Activated CD8-positive, alpha-beta T cell treated with anti-CD3 and anti-CD28 coated beads for 36 hours (primary cell): ENCODE data around the gene CORO6. TPM values are rescaled to one million over a fixed set of nuclear protein-coding genes. Genes with fewer than 3 reads are reported as not detected.

Experiments used
- ATAC-seq: fragments of 200-7000 bp; cut with Tn5 transposase; one replicate; pipeline ENCODE4 v1.10.0; 2021; ENCODE audit warnings: mild to moderate bottlenecking, moderate library complexity
- CTCF ChIA-PET: fragments of 350-600 bp; sonication (Branson Sonifier 250); formaldehyde crosslinking; loops from one replicate; lab custom pipeline; 2021; ENCODE audit warnings: antibody characterized with exemption; lab: Charles Lee
- POLR2A ChIA-PET: fragments of 350-600 bp; sonication (Branson Sonifier 250); formaldehyde crosslinking; loops from one replicate; lab custom pipeline; 2021; ENCODE audit warnings: antibody characterized with exemption; lab: Charles Lee
- DNase-seq: peaks from one replicate; pipeline ENCODE4 v3.0.0-alpha.2; 2020
- H3K27ac Mint-ChIP-seq: one replicate; pipeline ENCODE4 v1.8.0; 2021; ENCODE audit warnings: mild to moderate bottlenecking, mixed read lengths
- H3K27me3 Mint-ChIP-seq: one replicate; pipeline ENCODE4 v1.8.0; 2021; ENCODE audit warnings: mixed read lengths
- H3K36me3 Mint-ChIP-seq: one replicate; pipeline ENCODE4 v1.8.0; 2021; ENCODE audit warnings: low read depth, mixed read lengths
- H3K4me1 Mint-ChIP-seq: one replicate; pipeline ENCODE4 v1.8.0; 2021; ENCODE audit warnings: low read depth, mixed read lengths
- H3K4me3 Mint-ChIP-seq: one replicate; pipeline ENCODE4 v1.8.0; 2021; ENCODE audit warnings: mild to moderate bottlenecking, moderate library complexity, mixed read lengths
- H3K9me3 Mint-ChIP-seq: one replicate; pipeline ENCODE4 v1.8.0; 2021; ENCODE audit warnings: mixed read lengths
- CTCF ChIP-seq: fragments of 200-600 bp; IDR thresholded peaks from one replicate; pipeline ENCODE4 v1.8.0; 2022; ENCODE audit warnings: antibody characterized with exemption, mild to moderate bottlenecking
- intact Hi-C: fragments of 100-400 bp; cut with micrococcal nuclease; formaldehyde crosslinking; loops from one replicate; pipeline ENCODE4 v1.10.0; 2022
- total RNA-seq, 2 experiments: library from RNA; stranded (reverse); gene quantifications; one replicate each; pipeline ENCODE4 v1.2.3, GENCODE V29; 2021

The CORO6 gene
- total RNA-seq, result 10 to 100 TPM; 11.6 to 13.0 TPM

GRCh38 chr17:29622337-29623282, at the start of gene CORO6:
TSS of gene CORO6 (minus strand) at chr17:29622912. CDS start at chr17:29621421, 1,491 bp downstream.
- peak; percentile 77 for DNase-seq
- Mint-ChIP-seq H3K27me3 (no peaks in the 10 kb centered on the region), H3K4me3 (peak within 1 kb of the TSS; percentile 77), H3K27ac (peak within 1 kb of the TSS; percentile 71), H3K9me3 (no peaks in the 10 kb centered on the region), H3K36me3 (peaks cover 4% of the 10 kb centered on the region), H3K4me1 (peaks cover 44% of the 10 kb centered on the region)
- POLR2A ChIA-PET, result interaction anchor here (0.8 to 1.5 kb wide), 5 partner anchors 9 to 138 kb away, joined by 3 to 6 read pairs (median 3); no protein-coding TSS in a partner anchor
- ATAC-seq, result peak; percentile 67
- CTCF ChIA-PET, result interaction anchor here (0.7 to 1.3 kb wide), 6 partner anchors 9 to 157 kb away, joined by 3 to 4 read pairs (median 4); no protein-coding TSS in a partner anchor
- intact Hi-C loops, result no loop called here
- no peak for TF ChIP-seq CTCF

- Mint-ChIP-seq H3K4me1 (peaks cover 31% of the 10 kb centered on the region), H3K9me3 (no peaks in the 10 kb centered on the region), H3K27ac (no peak overlapping the region), H3K27me3 (no peaks in the 10 kb centered on the region), H3K36me3 (peaks cover 42% of the 10 kb centered on the region), H3K4me3 (no peak overlapping the region)
- no peak for TF ChIP-seq CTCF
- POLR2A ChIA-PET, result interaction anchor here (0.7 to 1.5 kb wide), 4 partner anchors 18 to 148 kb away, joined by 3 read pairs; no protein-coding TSS in a partner anchor
- DNase-seq (no peak), ATAC-seq (no peak)
- intact Hi-C loops, result no loop called here
- CTCF ChIA-PET, result interaction anchor here (0.9 to 2.3 kb wide), 2 partner anchors 10 to 32 kb away, joined by 3 to 8 read pairs; no protein-coding TSS in a partner anchor
Observed at GRCh38 chr17:29671661-29672060, 48.9 kb upstream of the CORO6 start.

GRCh38 chr17:29669266-29669665, 46.6 kb upstream of the CORO6 start:
- Mint-ChIP-seq H3K9me3 (no peaks in the 10 kb centered on the region), H3K4me3 (no peak overlapping the region), H3K4me1 (peaks cover 34% of the 10 kb centered on the region), H3K27ac (no peak overlapping the region), H3K36me3 (peaks cover 46% of the 10 kb centered on the region), H3K27me3 (no peaks in the 10 kb centered on the region)
- ChIA-PET CTCF (interaction anchor here (0.6 to 1.8 kb wide), 2 partner anchors 13 to 262 kb away, joined by 3 to 8 read pairs; no protein-coding TSS in a partner anchor), POLR2A (interaction anchor here (0.6 kb wide), 2 partner anchors 100 to 666 kb away, joined by 3 read pairs; no protein-coding TSS in a partner anchor)
- TF ChIP-seq CTCF, result no peak
- intact Hi-C loops, result loop anchor here (5.0 kb wide), 1 partner anchor 93 kb away; no protein-coding TSS in a partner anchor
- ATAC-seq, result no peak
- no peak for DNase-seq

- TF ChIP-seq CTCF, result no peak
- no peak overlapping the region for H3K4me3 Mint-ChIP-seq
- POLR2A ChIA-PET, result no interaction called here
- ATAC-seq, result no peak
- no peaks in the 10 kb centered on the region for H3K9me3 Mint-ChIP-seq
- H3K36me3 Mint-ChIP-seq, result peaks cover 46% of the 10 kb centered on the region
- intact Hi-C loops, result loop anchor here (5.0 kb wide), 1 partner anchor 94 kb away; no protein-coding TSS in a partner anchor
- H3K27me3 Mint-ChIP-seq, result no peaks in the 10 kb centered on the region
- DNase-seq, result no peak
- peaks cover 29% of the 10 kb centered on the region for H3K4me1 Mint-ChIP-seq
- CTCF ChIA-PET, result interaction anchor here (1.0 to 1.8 kb wide), 9 partner anchors 9 to 298 kb away, joined by 3 to 8 read pairs (median 3); no protein-coding TSS in a partner anchor
- H3K27ac Mint-ChIP-seq, result peak overlapping the region; percentile 35
Observed at GRCh38 chr17:29667969-29668368, 45.3 kb upstream of the CORO6 start.
